IMR-90 (cell line): ENCODE results near the gene ZDHHC3.

Experiments
- CTCF ChIP-seq: conservative IDR thresholded peaks from 2 replicates; pipeline ENCODE4 v1.5.1; 2012; ENCODE audit warnings: mild to moderate bottlenecking, low read depth, low read length, improper control_type of control experiment
- POLR2A ChIP-seq: IDR thresholded peaks from 2 replicates; pipeline ENCODE4 v1.6.1; 2012; ENCODE audit warnings: mild to moderate bottlenecking, low read depth, low read length

- TF ChIP-seq CTCF (no peak), POLR2A (no peak)
Observed at GRCh38 chr3:44926921-44927320, 49.1 kb downstream of the ZDHHC3 start.
